Testis (tissue), 3 donors: ENCODE data around the gene IQSEC1. TPM values are rescaled to one million over a fixed set of nuclear protein-coding genes. Genes with fewer than 3 reads are reported as not detected.

Source experiments
- DNase-seq: peaks from one replicate; pipeline ENCODE4 v3.0.0-alpha.2; 2019
- H3K27ac ChIP-seq, 2 donors: fragments of 200-600 bp; sonication (generic); one replicate each; pipeline ENCODE4 v1.5.1; 2019
- H3K27me3 ChIP-seq: fragments of 200-600 bp; sonication (generic); one replicate; pipeline ENCODE4 v1.5.1; 2019
- H3K36me3 ChIP-seq: fragments of 200-600 bp; sonication (generic); one replicate; pipeline ENCODE4 v1.5.1; 2017; ENCODE audit warnings: low read depth; ENCODE audit errors: missing control alignments
- H3K4me1 ChIP-seq: fragments of 200-600 bp; sonication (generic); one replicate; pipeline ENCODE4 v1.5.1; 2019
- H3K4me3 ChIP-seq, 2 donors: fragments of 200-600 bp; sonication (generic); one replicate each; pipeline ENCODE4 v1.5.1; 2017 to 2019
- H3K9me3 ChIP-seq: fragments of 200-600 bp; sonication (generic); one replicate; pipeline ENCODE4 v1.5.1; 2017
- CTCF ChIP-seq, 3 experiments: fragments of 450-650 bp in 2 of 3; fragments of 200-600 bp in 1 of 3; sonication (generic) in 1 of 3; IDR thresholded peaks; one replicate each; pipeline ENCODE4 v1.5.1; 2016 to 2019; ENCODE audit warnings: antibody characterized with exemption in 3 of 3, mild to moderate bottlenecking in 2 of 3, moderate library complexity in 1 of 3
- POLR2A ChIP-seq: fragments of 450-650 bp; IDR thresholded peaks from one replicate; pipeline ENCODE4 v1.6.1; 2017; ENCODE audit warnings: antibody characterized with exemption, mild to moderate bottlenecking, moderate library complexity
- WGBS, 2 donors: methylation state at CpG; one replicate each; pipeline ENCODE4 v1.1.5; 2018; 5-methylcytosine and 5-hydroxymethylcytosine counted together
- intact Hi-C: fragments of 100-400 bp; cut with DNase I; formaldehyde crosslinking; loops from one replicate; pipeline ENCODE4 v1.15.1; 2023; ENCODE audit warnings: low total_unique reads
- polyA plus RNA-seq: library from polyadenylated mRNA; stranded (reverse); fragments of 350-450 nt; fragmentation: Illumina TruSeq; extraction: RNeasy Lipid Tissue Mini Kit (QIAGEN cat#74804); gene quantifications from one replicate; pipeline ENCODE4 v1.2.3, GENCODE V29; 2014; ENCODE audit warnings: low read depth, low replicate concordance; ENCODE audit not compliant: insufficient read depth
- total RNA-seq, 2 donors: library from RNA; depleted of rRNA; stranded (reverse); fragments of >200 nt; gene quantifications; one replicate each; pipeline ENCODE4 v1.2.3, GENCODE V29; 2016

Gene IQSEC1
- total and polyA plus RNA-seq, 3 donors from 2014 or later, result 32.9 to 89.4 (median 74.3) TPM

GRCh38 chr3:13010780-13011572 is 62.3 kb downstream of the IQSEC1 start:
- TF ChIP-seq POLR2A (no peak), CTCF (IDR thresholded peaks at IDR 0.05) (no peak)
- Histone ChIP-seq H3K9me3 (no peaks in the 10 kb centered on the region), H3K36me3 (no peaks in the 10 kb centered on the region), H3K4me3 (no peak overlapping the region), H3K27me3 (no peaks in the 10 kb centered on the region), H3K4me1 (no peaks in the 10 kb centered on the region), H3K27ac (no peak overlapping the region)
- intact Hi-C loops, result no loop called here
- no peak for DNase-seq
- 90 to 94% methylated on average over 4 of the region's 4 CpGs for WGBS, 2 donors

- no peaks in the 10 kb centered on the region for H3K27me3 ChIP-seq
- 97 to 98% methylated on average over 7 of the region's 7 CpGs for WGBS, 2 donors
- no peak overlapping the region for H3K4me3 ChIP-seq
- no peak for TF ChIP-seq POLR2A
- TF ChIP-seq CTCF (IDR thresholded peaks at IDR 0.05), result no peak
- H3K36me3 ChIP-seq, result no peaks in the 10 kb centered on the region
- DNase-seq, result no peak
- no peaks in the 10 kb centered on the region for H3K9me3 ChIP-seq
- H3K27ac ChIP-seq, result no peak overlapping the region
- intact Hi-C loops, result no loop called here
- H3K4me1 ChIP-seq, result no peaks in the 10 kb centered on the region
Observed at GRCh38 chr3:13009946-13010315, 63.3 kb downstream of the IQSEC1 start.

- WGBS, 2 donors, result 72 to 87% methylated on average over 14 to 16 of the region's 16 CpGs
- Histone ChIP-seq H3K9me3 (no peaks in the 10 kb centered on the region), H3K27me3 (no peaks in the 10 kb centered on the region), H3K36me3 (no peaks in the 10 kb centered on the region), H3K4me1 (no peaks in the 10 kb centered on the region), H3K4me3 (no peak overlapping the region), H3K27ac (no peak overlapping the region)
- intact Hi-C loops, result no loop called here
- TF ChIP-seq CTCF (IDR thresholded peaks at IDR 0.05), result no peak
- no peak for TF ChIP-seq POLR2A
- DNase-seq, result no peak
Observed at GRCh38 chr3:13009132-13009945, 63.9 kb downstream of the IQSEC1 start.

DNA sequence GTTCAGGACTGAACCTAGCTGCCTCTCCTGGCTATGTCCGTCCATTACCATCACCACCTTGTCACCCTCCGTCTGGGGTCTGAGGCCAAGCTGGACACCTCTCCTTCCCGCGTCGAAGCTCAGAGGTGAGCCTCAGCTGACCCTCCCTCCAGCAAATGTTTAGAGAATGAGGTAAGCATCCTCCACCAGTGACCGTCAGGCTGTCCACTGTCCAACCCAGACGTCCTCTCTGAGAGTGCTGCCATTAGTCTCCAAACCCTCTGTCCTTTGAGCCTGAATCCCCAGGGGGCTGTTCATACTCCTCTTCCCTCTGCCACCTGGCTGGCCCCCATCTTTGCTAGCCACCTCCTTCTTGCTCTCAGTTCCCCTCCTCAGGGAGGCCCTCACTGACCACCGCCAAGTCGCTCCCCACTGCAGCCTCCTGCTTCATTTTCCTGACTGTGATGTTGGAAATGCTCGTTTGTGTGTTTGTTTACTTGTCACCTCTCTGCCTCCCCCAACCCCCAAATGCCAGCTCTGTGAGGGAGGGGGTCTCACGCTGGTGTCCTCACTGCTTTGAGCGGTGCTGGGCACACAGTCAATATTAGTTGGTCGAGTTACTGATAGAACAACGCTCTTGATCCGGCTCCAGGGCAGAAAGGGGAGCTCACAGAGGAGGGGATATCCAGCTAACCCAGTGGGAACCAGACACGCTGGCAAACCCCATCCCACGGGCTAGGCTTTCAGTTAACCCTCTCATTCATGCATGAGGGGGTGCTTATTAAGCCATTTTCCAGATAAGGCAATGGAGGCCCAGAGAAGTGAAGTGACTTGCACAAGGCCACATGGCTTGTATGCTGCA is 64.9 kb downstream of the IQSEC1 start:
- Histone ChIP-seq H3K27me3 (no peaks in the 10 kb centered on the region), H3K27ac (no peak overlapping the region), H3K9me3 (no peaks in the 10 kb centered on the region), H3K36me3 (no peaks in the 10 kb centered on the region), H3K4me1 (no peaks in the 10 kb centered on the region), H3K4me3 (no peak overlapping the region)
- no peak for TF ChIP-seq POLR2A
- no peak for TF ChIP-seq CTCF (IDR thresholded peaks at IDR 0.05)
- WGBS, 2 donors, result 76 to 82% methylated on average over 17 of the region's 17 CpGs
- DNase-seq, result no peak
- intact Hi-C loops, result no loop called here
